A549 treated with CORT108297 at 1 μM for 4 hours (cell line): ENCODE results near the gene RENBP. TPM values are rescaled to one million over a fixed set of nuclear protein-coding genes. Genes with fewer than 3 reads are reported as not detected.

Source experiments
- total RNA-seq: library from RNA; stranded (reverse); fragments of 200-300 nt; extraction: Qiagen RNA extraction; gene quantifications from 5 replicates; pipeline ENCODE4 v1.2.3, GENCODE V29; 2022

The RENBP gene
- 0.10 to 0.16 TPM in 2 of 5 replicates, not detected in the others for total RNA-seq

GRCh38 chrX:153944140-153944799 lies at the start of gene RENBP:
TSS of gene RENBP (minus strand) at chrX:153944643. CDS start at chrX:153944610, 33 bp downstream.

DNA sequence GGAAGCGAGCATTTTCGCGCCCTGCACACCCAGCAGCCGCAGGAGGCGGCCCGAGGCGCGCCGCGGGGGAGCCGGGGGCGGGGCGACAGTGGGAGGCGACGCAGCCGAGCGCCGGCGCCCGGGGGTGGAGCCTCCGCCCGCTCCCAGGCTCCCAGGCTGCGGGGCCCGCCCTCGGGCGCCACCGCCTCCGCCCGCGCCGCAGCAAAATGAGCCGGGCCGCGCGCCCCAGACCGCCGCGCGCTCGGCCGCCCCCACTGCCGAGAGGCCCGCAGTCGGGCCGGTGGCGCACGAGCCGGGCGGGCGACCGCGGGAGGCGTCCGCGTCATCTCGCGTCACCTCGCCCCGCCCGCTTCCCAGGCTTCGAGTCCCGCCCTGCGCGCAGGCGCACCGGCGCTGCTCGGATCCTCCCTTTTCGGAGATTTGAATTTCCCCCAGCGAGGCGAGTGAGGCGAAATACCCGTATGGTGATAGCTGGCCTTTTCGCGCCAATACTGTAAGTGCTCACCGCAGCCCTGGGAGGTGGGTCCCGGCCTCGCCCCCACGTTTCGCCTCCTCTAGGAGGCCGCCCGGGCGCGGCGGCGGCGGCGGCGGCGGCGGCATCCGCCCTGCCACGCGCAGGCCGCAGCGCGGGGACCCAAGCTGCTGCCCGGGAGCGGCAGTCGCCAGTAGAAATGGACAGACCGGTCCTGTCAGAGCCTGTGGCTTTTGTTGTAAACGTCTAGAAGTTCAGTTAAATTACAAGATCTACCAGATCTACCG lies 28.1 kb upstream of the RENBP start, which contains the start of gene TMEM187:
Gene TMEM187 (plus strand): TSS at position 387 of the 759 bp plus-strand sequence. CDS start 9,309 bp downstream, outside the sequence.

GRCh38 chrX:153971450-153972367 lies 27.3 kb upstream of the RENBP start, which contains the start of gene HCFC1:
TSS of gene HCFC1 (minus strand) at chrX:153971818. CDS start at chrX:153970840, 978 bp downstream.

DNA sequence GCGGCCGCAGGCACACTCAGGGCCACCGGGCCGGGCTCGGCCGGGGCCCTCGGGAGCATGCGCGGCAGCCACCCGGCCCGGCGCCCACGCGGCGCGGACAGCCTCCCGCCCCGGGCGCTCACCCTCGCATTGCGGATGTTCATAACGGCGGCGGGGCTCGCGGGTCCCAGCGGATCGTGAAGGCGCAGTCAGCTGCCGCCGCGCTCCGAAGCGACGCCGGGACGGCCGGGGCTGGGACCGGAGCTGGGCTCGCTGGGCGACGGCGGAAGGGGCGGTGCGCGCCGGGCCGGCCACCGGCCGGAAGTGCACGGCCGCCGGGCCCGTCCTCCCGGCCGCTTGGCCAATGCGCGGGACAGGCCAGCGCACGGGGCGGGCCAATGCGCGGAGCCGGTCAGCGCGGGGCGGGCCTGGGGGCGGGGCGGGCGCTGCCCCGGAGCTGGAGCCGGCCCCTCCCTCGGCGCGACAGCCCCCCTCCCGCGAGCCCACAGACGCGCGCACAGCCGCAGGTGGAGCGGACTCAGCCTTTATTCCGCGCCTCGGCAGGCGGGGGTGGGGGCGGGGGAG lies 9.6 kb downstream of the RENBP start, which contains the start of gene NAA10:
Gene NAA10 (minus strand): TSS at position 276 of the 564 bp plus-strand sequence. CDS start 133 bp downstream, at position 143.

DNA sequence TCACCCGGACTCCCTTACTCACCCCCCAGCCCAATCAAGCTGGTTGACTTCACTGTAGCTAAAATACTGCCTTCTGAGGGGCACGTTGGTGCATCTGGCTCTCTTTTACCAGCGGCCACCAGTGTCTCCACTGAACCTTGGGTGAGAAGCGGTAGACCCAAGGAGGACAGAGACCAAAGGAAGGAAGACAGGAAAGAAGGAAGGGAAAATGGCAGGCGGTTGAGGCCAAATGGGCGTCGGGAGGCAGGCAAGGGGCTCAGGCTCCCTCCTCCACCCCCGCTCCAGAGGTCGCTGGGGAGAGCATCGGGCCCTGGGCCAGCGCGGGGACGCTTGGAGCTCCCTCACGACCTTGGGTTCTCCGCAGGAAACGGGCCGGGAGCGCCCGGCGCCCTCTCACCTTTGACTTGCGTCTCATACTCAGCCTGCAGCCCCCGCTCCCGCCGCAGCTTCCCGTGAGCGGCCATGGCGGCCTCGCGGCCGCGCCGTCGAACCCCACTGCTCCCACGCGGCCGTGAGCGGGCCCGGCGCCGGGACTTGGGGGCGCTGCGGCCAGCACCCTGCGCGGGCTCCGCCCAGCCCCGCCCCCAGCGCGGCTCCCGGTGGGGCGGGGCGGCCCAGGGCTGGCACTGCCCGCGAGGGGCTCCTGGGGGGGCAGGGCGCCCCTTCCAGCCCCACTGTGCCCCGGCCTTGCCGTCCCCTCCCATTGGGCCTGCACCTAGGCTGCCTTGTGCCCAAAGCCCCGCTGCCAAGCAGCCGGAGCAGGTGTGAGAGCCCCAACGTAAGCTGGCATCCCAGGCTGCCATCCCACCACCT lies 18.5 kb downstream of the RENBP start, which contains the start of gene ARHGAP4:
Gene ARHGAP4 (minus strand): TSS at position 526 of the 813 bp plus-strand sequence. CDS start 62 bp downstream, at position 464.

DNA sequence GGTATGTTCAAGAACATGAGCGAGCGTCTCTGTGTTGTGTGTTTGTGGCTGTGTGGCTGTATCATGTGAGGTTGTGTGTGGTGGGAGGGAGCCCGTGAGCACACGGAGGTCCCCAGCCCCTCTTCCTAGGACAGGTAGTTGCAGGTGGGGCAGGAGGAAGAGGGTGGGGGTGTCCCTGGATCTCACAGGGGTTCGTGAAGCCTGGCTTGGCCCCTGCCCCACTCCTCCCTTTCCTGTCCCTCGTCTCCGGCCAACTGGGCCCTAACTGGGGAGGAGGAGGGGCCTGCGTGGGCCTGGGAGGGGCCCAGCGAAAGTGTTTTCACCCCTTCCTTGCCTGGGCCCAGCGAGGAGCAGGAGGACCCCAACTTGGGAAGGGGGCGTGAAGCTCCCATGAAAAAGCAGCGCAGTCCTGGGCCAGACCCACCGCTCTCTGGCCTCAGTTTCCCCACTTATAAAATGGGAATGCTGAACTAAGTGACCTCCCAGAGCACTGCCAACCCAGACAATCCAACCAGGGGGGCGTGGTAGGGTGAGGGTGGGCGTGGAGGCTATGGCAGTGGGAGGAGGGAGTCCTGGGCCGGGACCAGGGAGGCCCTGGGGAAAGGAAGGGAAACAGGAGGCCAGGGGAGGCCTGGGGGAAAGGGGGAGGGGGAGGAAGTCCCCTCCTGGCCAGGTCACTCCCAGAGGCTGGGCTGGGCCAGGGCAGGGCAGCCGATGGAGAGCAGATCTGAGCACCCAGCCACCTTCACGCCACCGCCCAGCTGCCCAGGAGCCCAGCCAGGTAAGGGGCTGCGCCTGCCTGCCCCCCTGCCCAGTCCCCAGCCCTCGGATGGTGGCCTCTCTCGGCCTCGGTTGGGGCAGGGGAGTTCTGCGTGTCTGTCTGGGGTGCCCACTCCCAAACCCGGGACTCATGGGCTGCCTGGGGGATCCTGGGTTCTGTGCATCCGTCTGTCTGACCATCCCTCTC lies 40.2 kb downstream of the RENBP start, which contains the start of gene AVPR2:
Gene AVPR2 (plus strand): TSS at position 683 of the 967 bp plus-strand sequence. CDS start 473 bp downstream, outside the sequence.

DNA sequence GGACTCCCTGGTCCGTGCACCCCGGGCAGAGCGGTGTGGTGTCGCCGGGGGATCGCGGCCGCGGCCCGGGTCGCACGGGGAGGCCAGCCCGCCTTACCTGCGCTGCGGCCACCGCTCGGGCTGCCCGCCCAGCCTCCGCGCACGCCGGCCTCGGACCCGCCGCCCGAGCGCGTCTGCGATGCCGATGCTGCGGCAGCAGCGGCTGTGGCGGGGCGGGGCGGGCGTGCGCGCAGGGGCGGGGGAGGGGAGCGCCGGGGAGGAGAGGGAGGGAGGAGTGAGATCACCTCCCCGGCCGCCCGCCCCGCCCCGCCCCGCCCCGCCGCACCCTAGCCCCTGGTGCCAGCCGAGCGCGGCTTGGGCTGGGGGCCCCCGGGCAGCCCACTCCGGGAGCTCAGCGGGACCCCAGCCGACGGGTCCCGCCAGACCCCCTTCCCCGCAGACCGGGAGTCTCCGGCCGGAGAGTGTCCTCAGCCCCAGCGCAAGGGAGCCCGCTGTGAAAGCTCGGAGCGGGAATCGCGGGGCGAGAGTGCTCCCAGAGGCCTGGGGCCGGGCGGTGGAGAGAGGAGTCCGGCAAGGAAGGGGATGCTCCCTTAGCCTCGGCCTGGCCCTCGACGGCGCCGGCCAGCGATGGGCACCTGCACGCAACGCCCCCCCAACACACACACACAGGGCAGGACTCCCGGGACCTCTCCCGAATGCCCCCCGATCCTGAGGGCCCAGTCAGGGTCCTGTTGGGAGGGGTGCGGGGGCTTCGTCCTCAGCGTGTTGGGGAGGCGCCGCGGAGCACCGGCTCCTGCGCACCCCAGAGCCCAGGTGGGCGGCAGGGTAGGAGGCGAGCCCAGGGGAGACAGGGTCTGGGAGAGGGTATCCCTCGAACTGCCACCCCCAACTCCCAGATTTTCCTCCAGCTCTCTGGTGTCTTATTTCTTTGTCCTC lies 58.2 kb downstream of the RENBP start, which contains the start of gene L1CAM:
Gene L1CAM (minus strand): TSS at position 206 of the 936 bp plus-strand sequence. CDS start 10,337 bp downstream, outside the sequence.

Other genes starting within 250 kb of the RENBP start
- 371 to 467 TPM (median 387 TPM) in 5 replicates for gene BCAP31, start 220.3 kb downstream of the RENBP start, total RNA-seq
- gene ABCD1, start 219.8 kb downstream of the RENBP start, total RNA-seq = 2.6 to 4.5 TPM (median 4.3 TPM) in 5 replicates
- gene PLXNB3, start 180.4 kb downstream of the RENBP start, total RNA-seq = 1.6 to 4.2 TPM (median 3.6 TPM) in 5 replicates
- 0.02 to 0.45 TPM (median 0.05 TPM) in 4 of 5 replicates, not detected in the other for gene SRPK3, start 163.6 kb downstream of the RENBP start, total RNA-seq
- 61.4 to 65.8 TPM (median 64.4 TPM) in 5 replicates for gene IDH3G, start 150.3 kb downstream of the RENBP start, total RNA-seq
- gene SSR4, start 150.0 kb downstream of the RENBP start, total RNA-seq = 380 to 464 TPM (median 423 TPM) in 5 replicates
- gene PDZD4, start 114.1 kb downstream of the RENBP start, total RNA-seq = 2.2 to 4.3 TPM (median 3.6 TPM) in 5 replicates
- 19.7 to 25.6 TPM (median 22.5 TPM) in 5 replicates for gene L1CAM, start 58.5 kb downstream of the RENBP start, total RNA-seq
- gene AVPR2, start 40.0 kb downstream of the RENBP start, total RNA-seq = 0.06 to 0.17 TPM (median 0.15 TPM) in 4 of 5 replicates, not detected in the other
- gene ARHGAP4, start 18.4 kb downstream of the RENBP start, total RNA-seq = 1.1 to 2.4 TPM (median 1.7 TPM) in 5 replicates
- gene NAA10, start 9.6 kb downstream of the RENBP start, total RNA-seq = 208 to 243 TPM (median 229 TPM) in 5 replicates
- 31.7 to 41.9 TPM (median 40.9 TPM) in 5 replicates for gene HCFC1, start 27.2 kb upstream of the RENBP start, total RNA-seq
- gene TMEM187, start 28.1 kb upstream of the RENBP start, total RNA-seq = 5.4 to 6.7 TPM (median 5.6 TPM) in 5 replicates
- gene IRAK1, start 75.3 kb upstream of the RENBP start, total RNA-seq = 198 to 223 TPM (median 223 TPM) in 5 replicates
- 17.2 to 21.6 TPM (median 19.6 TPM) in 5 replicates for gene MECP2, start 153.1 kb upstream of the RENBP start, total RNA-seq
- gene OPN1LW, start 199.6 kb upstream of the RENBP start, total RNA-seq = not detected in 5 replicates
- not detected in 5 replicates for gene OPN1MW, start 238.0 kb upstream of the RENBP start, total RNA-seq